Left cardiac atrium (tissue), 4 donors: Measurements from ENCODE around the gene ATG101. TPM values are rescaled to one million over a fixed set of nuclear protein-coding genes. Genes with fewer than 3 reads are reported as not detected.
"Not testable (repeated sequence)": the region's sequence is repeated elsewhere in the genome, so short reads cannot be mapped to it uniquely, and the experiment has no call there.

Source experiments
- ATAC-seq, 2 donors: fragments of 200-7000 bp; cut with Tn5 transposase; one replicate each; pipeline ENCODE4 v1.9.1; 2020; ENCODE audit warnings: mild to moderate bottlenecking in 2 of 2, moderate library complexity in 2 of 2
- DNase-seq: peaks from one replicate; pipeline ENCODE4 v3.0.0-alpha.2; 2020
- intact Hi-C, 2 donors: fragments of 100-400 bp; cut with DNase I; formaldehyde crosslinking; loops; one replicate each; pipeline versions ENCODE4 v1.14.1 to v1.15.1; 2022 to 2023
- total RNA-seq, 2 donors: library from RNA; stranded (reverse); fragmentation: NEBNext Ultra II Directional; extraction: Animal tissue kit (Norgen Biotek cat#: 25700); gene quantifications; one replicate each; pipeline ENCODE4 v1.2.1, GENCODE V29; 2021
- donor health status: DM: no; HTN: yes; CAD: no.
- donor health status: DM: no; HTN: yes; CAD: no; lungs with severe emphysema.
- donor health status: DM: yes; HTN: yes; CAD: no.
- donor health status: Dilated cardiomyopathy.

Gene ATG101
- total RNA-seq, 2 donors from 2014 or later: 25.2 to 28.7 TPM

DNA sequence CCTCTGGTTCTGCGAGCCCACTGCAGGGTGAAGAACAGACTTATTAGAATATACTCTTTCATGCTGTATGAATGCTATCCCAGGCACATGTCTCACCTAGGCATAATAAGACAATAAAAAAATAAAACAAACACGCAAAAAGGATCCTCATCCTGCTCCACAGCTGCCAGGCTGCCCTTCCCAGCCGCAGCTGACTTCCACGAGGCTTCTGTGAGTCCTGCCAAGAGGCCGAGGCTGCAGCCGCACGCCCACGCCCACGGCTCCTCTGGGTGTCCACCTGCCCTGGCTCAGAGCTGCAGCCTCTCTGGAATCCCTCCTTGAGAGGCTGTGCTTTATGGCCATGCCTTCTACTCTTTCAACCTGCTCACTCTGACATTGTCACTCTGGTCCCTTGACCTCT is 16.6 kb downstream of the ATG101 start:
- no peak for ATAC-seq
- no peak for DNase-seq
- intact Hi-C loops: no loop called here

DNA sequence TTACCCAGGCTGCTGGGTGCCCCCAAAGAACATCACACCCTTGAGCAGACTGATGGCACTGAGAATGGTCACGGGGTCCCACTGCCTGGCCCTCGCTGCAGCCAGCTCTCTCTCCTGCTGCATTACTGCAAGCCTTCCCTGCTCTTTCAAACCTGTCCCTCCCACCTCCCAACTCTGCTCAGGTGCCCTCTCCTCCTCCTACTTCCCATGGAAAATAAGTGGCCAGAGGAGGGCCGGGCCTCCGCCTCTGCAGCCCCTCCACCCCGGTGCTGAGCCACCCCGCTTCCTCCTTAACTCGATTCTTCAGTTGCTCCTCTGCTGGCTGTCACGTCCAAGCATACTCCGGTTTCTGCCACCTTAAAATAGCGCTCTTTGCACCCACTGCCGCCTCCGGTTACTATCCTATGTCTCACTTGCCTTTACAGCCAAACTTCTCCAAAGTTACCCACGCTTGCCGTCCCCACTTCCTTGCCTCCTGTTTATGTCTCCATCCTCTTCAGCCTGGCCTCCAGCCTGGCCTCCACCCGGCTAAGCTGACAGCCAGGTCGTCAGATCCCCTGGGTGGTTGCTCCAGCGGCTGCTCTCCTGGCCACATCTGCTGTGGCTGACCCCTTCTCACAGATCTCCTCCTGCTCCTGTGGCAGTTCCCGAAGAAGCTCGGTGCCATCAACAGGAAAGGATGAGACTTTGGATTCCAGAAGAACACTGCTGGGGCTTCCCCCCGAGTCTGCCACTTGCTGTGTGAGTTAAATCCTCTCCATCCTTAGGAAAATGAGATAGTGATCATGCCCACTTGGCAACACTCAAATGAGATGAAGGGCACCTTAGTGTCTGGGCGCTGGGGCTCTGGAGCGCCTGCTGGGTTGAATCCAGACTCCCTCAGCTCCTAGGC is 17.4 kb downstream of the ATG101 start:
- ATAC-seq (no peak), DNase-seq (no peak)
- intact Hi-C loops: no loop called here

DNA sequence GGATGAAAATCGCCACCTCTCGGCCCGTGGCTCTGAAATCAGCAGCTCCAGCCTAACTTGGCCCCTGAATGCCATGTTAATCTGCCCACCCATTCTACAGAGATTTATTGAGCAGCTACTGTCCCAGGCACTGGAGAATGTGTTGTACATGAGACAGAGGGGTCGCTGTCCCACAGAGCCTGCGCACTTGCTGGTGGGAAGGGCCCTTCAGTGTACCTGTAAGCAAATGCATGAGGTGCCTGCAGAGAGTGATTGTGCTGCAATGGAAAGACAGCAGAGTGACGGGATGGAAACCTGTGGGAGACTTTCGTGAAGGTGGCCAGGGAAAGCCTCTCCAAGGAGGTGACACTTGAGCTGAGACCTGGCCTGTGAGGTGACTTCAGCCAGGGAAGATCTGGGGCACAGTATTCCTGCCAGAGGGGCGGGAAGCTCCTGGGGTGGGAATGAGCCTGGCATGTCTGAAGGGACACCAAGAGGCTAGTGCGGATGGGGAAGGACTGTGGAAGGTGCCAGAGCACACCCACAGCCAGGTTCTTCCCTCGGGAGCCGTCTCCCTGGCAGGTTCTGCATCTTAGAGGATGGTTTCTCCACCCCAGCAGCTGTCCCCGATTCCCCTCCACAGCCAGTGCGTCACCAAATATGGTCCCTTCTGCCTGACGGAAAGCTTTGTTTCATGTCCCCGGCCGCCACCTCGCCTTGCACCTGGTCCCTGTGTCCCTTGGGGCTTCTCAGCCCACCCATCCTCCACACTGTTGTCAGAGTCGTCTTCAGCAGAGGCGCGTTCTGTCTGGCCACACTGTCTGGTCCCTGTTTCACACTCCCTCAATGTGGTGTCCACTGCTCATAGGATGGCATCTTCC is 18.4 kb downstream of the ATG101 start:
- DNase-seq (no peak), ATAC-seq (no peak)
- intact Hi-C loops: no loop called here

DNA sequence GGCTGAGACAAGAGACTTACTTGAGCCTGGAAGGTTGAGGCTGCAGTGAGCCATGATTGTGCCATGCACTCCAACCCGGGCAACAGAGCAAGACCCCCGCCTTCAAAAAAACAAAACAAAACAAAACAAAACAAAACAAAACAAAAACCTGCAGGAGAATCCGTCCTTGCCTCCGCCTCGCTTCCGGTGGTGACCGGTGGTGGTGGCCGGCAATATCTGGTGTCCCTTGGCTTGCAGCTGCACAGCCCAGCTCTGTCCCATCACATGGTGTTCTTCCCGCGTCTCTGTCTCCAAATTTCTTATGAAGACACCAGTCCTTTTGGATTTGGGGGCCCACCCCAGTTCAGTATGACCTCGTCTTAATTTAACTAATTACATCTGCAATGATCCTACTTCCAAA is 19.7 kb downstream of the ATG101 start:
- DNase-seq (no peak), ATAC-seq (no peak)
- intact Hi-C loops: no loop called here

DNA sequence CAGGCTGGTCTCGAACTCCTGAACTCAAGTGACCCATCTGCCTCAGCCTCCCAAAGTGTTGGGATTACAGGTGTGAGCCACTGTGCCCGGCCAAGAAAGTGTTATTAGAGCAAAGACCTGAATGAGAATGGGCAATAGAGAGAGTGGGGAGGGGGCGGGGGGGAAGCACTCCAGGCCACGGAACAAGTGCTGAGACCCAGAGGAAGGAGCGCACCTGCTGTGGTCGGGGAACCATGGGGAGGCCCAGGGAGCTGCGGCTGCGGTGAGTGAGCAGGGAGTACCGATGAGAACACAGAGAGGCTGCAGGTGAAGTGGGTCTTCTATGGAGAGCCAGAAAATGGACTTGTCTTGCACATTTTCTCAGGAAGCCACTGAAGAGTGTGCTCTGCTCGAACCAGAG is 20.5 kb downstream of the ATG101 start:
- ATAC-seq (no peak), DNase-seq (no peak)
- intact Hi-C loops: no loop called here

DNA sequence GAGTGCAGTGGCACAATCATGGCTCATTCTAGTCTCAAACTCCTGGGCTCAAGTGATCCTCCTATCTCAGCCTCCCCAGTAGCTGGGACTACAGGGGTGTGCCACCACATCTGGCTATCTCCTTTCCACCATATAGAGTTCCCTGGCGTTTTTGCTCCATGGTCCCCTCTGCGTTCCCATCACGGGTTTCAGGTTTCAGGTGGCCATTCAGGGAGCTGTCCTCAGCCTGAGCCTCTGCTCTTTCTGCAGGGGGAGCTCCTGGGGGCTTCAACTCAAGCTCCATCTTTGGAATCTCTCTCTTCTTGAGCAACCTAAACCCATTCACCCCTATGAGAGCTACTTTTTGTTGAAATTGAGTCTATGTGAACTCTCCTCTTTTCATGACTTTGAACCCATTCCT is 21.3 kb downstream of the ATG101 start:
- ATAC-seq (no peak), DNase-seq (no peak)
- intact Hi-C loops: no loop called here

DNA sequence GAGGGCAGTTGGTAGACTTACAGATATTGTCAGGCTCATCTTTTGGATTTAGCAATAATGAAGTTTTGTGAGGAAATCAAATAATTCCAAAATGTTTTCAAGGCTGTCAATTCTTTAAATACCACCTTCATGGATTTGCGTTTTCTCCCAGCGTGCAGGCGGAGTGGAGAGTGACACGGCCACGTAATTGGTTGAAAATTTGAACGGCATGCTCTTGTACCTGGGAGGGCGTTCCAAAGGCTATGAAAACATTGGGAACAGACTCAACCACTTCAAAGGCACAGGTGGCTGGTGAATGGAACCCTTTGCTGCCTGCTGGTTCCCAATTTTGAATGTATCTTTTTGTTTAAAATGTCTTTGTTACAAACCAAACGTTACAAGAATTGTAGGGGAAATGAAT is 22.1 kb downstream of the ATG101 start:
- intact Hi-C loops: no loop called here
- DNase-seq (no peak), ATAC-seq (no peak)

DNA sequence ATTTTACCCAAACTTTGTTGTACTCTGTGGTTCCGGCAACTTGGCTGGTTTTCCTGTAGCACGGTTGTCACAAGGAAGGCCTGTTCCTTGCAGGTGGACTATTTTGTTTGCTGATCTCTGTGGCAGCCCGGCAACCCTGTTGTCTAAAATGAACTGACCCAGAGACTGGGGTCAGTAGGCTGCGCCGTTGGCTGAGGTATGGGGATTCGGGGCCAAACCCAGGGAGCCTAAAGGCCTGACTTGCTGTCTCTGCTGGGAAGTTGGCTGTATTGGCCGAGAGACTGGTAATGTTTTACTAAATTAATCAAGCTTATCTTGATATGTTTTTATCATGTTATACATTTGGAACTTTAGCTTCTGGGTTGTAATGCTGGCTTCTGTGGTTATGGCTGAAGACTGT is 23.6 kb downstream of the ATG101 start:
- DNase-seq: no peak
- intact Hi-C loops: no loop called here
- no peak for ATAC-seq

DNA sequence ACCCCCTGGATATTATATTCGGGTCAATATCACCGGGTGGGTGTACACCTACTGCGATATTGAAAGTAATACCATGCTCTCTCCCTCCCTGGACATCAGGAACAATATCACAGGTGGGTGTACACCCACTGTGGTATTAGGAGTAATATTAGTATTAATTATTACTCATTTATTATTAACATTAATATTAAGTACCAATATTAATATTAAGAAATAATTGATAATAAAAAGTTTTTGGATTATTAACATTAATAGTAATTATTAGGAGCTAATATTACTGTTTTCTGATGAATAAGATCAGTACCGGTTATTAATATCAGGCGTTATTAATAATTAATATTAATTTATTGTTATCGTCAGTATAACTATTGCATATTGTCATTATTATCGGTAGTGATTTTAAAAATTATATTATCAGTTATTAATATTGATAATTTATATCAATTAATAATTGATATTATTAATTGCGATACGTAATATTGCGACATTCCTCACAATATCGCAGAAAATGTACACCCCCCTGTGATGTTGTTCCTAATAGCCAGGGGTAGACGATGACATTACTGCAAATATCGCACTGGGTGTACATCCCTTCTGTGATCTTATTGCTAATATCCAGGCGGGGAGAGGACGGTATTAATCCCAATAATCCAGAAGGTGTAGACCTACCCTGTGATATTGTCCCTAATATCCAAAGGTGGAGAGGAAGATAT is 26.7 kb downstream of the ATG101 start:
- intact Hi-C loops: no loop called here
- ATAC-seq (no peak), DNase-seq (no peak)

DNA sequence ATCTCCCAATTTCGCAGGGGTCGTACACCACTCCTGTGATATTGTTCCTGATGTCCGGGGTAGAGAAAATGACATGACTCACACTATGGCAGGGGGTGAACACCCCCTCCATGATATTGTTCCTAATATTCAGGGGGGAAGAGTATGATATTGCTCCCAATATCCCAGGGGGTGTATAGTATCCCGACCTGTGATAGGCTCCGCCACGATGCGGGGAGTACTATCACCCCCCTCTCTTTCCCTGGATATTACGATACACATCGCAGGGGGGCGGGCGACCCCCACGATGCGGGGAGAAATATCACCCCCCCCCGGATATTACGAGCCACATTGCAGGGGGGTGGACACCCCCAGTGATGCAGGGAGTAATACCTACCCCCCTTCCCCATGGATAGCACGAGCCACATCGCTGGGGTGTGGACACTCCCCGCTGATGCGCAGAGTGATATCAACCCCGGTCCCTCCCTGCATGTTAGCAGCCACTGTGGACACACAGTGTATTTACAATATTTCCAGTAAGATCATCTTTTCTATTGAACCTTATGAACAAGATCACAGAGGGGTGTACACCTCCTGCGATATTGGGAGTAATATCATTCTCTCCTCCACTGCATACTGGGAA is 27.4 kb downstream of the ATG101 start:
- no peak for ATAC-seq
- intact Hi-C loops: no loop called here
- DNase-seq: no peak

DNA sequence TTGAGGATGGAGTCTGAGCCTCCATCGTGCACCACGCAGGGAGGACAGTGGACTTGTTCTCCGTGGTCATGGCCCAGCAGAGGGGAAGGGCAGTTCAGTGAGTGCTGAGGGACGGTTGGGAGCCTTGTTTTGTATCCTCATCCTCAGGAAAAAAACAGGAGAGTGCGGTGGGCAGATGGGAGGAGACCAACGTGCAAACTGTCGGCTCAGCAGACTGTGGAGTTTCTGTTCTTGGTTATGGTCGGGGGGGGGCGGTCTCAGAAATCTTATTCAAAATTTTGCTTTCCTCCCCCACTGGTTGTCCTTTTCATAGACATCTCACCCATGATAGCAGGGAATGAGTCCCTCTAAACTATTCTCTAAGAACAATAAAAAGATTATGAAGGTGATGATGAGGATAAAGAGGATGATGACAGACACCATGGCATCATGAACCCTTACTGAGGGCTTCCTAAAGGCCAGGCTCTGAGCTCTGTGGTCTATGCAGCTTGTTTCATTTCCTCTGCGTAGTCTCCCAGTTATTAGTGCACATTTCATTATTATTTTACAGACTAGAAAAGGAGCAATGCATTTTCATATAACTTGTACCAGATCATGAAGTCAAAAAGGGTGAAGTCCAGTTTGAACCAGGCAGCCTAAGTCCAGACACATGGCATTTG is 34.8 kb downstream of the ATG101 start:
- ATAC-seq, intact Hi-C loops, DNase-seq: not testable (repeated sequence)

DNA sequence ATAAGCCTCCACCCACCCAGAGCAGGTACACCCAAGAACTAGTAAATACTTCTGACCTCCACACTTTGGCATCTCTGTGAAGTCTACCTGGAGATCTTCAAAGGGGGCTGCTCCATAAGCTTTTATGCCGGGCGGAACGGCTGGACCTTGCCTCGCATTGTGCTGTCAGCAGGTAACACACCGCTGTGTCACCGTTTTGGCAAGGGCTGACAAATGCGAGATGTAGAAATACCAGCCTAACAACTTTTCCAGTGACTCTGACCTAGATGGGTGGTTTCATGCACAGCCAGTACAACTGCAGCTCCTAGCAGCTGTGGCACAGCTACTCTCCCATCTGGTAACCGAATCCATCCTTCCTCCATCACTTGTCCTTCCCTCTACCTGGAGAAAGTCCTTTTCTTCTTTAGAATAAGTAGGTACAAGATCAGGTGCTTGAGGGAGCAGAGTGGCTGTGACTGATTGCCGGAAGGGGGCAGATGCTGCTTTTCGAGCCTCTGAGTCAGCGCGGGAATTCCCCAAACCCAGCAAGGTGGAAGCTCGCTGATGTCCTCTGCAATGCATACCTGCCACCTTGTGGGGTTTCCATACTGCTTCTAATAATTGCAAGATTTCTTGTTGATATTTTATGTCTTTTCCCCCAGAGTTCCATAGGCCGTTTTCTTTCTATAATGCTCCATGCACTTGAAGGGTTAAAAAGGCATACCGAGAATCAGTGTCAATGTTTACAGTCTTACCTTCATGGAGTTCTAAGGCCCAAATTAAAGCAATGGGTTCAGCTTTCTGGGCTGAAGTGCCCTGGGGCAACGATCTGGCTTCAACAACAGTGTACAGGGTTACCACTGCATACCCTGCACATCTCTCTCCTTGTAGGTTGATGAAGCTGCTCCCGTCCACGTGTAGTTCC is 46.7 kb downstream of the ATG101 start:
- DNase-seq, intact Hi-C loops, ATAC-seq: not testable (repeated sequence)

DNA sequence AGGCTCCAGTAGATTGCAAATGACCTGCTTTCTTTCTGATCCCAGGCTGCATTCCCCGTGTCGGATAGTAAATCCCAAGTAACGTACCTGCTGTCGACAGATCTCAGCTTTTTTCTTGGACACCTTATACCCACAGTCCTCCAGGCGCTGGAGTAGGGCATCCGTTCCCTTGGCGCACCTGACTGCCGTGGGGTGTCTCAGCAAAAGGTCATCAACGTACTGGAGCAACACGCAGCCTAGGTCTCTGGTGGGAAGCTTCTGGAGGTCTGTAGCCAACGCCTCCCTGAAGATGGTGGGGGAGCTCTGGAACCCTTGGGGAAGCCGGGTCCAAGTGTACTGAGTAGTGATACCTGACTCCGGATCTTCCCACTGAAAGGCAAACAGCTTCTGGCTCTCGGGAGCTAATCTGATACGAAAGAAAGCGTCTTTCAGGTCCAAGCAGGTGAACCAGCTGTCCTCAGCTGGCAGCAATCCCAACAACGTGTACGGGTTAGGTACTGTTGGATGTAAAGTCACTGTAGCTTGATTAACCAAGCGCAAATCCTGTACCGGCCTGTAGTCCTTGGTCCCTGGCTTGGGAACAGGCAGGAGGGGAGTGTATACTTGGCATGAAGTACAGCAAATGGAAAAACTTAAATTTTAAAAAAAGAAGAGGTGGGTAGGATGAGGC is 48.2 kb downstream of the ATG101 start:
- ATAC-seq, DNase-seq, intact Hi-C loops: not testable (repeated sequence)

DNA sequence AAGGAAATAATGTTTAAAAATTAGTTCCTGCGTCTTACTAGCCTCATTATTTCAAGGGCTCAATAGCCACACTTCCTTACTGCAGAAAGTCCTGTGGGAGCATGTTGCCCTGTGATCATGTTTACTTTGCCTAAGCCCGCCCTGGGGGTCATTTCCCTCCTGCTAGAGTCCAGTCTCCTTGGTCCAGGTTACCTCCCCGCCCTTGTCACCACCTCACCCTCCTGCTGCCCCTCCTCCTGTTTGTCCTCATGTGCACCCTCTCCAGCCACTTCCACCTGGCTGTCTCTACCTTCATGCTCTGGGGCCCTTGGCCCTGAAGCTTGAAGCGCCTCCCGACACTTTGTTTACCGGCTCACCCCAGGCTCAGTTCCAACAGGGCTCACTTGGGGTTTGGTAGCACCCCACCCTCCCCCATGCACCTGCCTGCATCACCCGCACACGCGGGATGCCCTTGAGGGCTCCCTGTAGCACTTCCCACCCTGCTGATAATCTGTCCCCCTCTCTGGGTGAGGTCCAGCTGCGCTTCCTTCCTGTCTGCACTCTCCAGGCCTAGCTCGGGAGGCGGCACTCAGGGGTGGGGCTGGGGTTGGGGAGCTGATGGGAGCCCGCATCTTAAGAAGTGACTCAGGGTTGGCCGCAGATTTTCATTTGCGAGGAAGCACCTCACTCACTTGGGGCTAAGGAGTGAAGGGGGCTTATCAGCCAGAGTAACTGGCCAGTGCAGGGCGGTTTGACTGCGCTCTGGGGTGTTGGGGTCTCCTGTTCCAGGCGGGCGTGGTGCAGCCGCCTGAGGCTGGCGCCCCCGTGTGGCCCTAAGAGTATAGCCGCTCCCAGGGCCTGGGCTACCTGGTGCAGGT is 49.8 kb downstream of the ATG101 start:
- ATAC-seq (peak in 1 of 2 donors; percentile 63), DNase-seq (no peak)
- intact Hi-C loops: loop anchor here in 1 of 2 donors (5.0 to 10.0 kb wide), 2 partner anchors 37 to 115 kb away; partner anchors contain the start of gene TAMALIN

DNA sequence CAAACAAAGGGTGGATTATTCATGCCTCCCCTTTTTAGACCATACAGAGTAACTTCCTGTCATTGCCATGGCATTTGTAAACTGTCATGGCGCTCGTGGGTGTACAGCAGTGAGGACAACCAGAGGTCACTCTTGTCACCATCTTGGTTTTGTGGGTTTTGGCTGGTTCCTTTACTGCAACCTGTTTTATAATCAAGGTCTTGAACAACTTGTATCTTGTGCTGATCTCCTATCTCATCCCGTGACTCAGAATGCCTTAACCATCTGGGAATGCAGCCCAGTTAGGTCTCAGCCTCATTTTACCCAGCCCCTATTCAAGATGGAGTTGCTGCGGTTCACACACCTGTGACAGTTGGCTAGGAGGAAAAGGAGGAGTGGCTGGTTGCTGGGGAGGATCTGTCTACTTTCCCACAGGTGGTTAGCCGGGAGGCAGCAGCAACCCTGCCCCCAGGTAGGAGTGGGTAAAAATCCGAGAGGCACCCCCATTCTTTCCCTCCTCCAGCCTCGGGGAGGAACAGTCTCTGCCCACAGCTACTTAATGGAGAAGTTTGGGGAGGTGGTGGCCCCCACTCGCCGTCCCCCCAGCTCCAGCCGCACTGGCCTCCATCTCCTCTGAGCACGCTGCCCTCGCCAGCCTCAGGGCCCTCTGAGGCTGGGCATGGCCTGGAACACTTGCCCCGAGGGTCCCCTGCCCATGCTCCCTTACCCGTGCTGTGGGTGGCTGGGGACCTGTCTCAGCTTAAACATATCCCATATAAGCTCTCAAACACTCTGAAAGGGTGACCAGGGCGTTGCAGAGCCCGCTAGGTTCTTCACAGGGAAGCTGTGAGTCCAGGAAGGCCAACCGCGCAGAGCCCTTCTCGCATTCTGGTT is 51.4 kb downstream of the ATG101 start:
- intact Hi-C loops: loop anchor here in 1 of 2 donors (5.0 to 10.0 kb wide), 2 partner anchors 39 to 116 kb away; partner anchors contain the start of gene TAMALIN
- DNase-seq (no peak), ATAC-seq (peak in 1 of 2 donors; percentile 14)
